Breast epithelium (tissue), 4 donors: ENCODE measurements around the gene ZNRF2. TPM values are rescaled to one million over a fixed set of nuclear protein-coding genes. Genes with fewer than 3 reads are reported as not detected.

ENCODE experiments used
- DNase-seq, 2 donors: peaks; one replicate each; pipeline ENCODE4 v3.0.0-alpha.2; 2019; ENCODE audit warnings: low spot score in 2 of 2
- H3K27ac ChIP-seq, 2 donors: fragments of 200-600 bp; sonication (generic) in 1 of 2; one replicate each; pipeline ENCODE4 v1.5.1; 2016 to 2019; ENCODE audit warnings: mild to moderate bottlenecking in 1 of 2
- H3K27me3 ChIP-seq, 2 donors: fragments of 200-600 bp; sonication (generic) in 1 of 2; one replicate each; pipeline versions ENCODE4 v1.5.1 to v1.6.0; 2017 to 2019; ENCODE audit warnings: control low read depth in 1 of 2, mild to moderate bottlenecking in 1 of 2
- H3K36me3 ChIP-seq: fragments of 200-600 bp; one replicate; pipeline ENCODE4 v1.5.1; 2019
- H3K4me1 ChIP-seq, 2 donors: fragments of 200-600 bp; sonication (generic); one replicate each; pipeline ENCODE4 v1.5.1; 2016 to 2019; ENCODE audit warnings: control low read depth in 1 of 2
- H3K4me3 ChIP-seq, 3 donors: fragments of 200-600 bp; sonication (generic); 1 replicate in 2 of 3; 2 replicates in 1 of 3; pipeline ENCODE4 v1.5.1; 2016 to 2019; ENCODE audit warnings: mild to moderate bottlenecking in 3 of 3, moderate library complexity in 2 of 3
- H3K9me3 ChIP-seq, 2 donors: fragments of 200-600 bp; sonication (generic) in 1 of 2; one replicate each; pipeline ENCODE4 v1.5.1; 2016 to 2019; ENCODE audit warnings: control low read depth in 1 of 2
- CTCF ChIP-seq, 3 donors: fragments of 450-650 bp; IDR thresholded peaks; one replicate each; pipeline ENCODE4 v1.5.1; 2016 to 2017; ENCODE audit warnings: antibody characterized with exemption in 3 of 3, mild to moderate bottlenecking in 3 of 3, moderate library complexity in 3 of 3
- POLR2A ChIP-seq: fragments of 450-650 bp; IDR thresholded peaks from one replicate; pipeline ENCODE4 v1.6.1; 2016; ENCODE audit warnings: antibody characterized with exemption, mild to moderate bottlenecking, moderate library complexity
- POLR2AphosphoS5 ChIP-seq, 3 donors: sonication (generic); formaldehyde crosslinking; IDR thresholded peaks; one replicate each; pipeline ENCODE4 v1.6.1; 2017; ENCODE audit warnings: antibody characterized with exemption in 3 of 3
- intact Hi-C: fragments of 100-400 bp; cut with DNase I; formaldehyde crosslinking; loops from one replicate; pipeline ENCODE4 v1.15.1; 2023; ENCODE audit warnings: low total_unique reads
- total RNA-seq, 3 donors: library from RNA; depleted of rRNA; stranded (reverse); fragments of >200 nt; gene quantifications; one replicate each; pipeline ENCODE4 v1.1.0, GENCODE V29; 2016

The ZNRF2 gene
- total RNA-seq, 3 donors from 2014 or later = 18.9 to 56.8 (median 30.5) TPM

DNA sequence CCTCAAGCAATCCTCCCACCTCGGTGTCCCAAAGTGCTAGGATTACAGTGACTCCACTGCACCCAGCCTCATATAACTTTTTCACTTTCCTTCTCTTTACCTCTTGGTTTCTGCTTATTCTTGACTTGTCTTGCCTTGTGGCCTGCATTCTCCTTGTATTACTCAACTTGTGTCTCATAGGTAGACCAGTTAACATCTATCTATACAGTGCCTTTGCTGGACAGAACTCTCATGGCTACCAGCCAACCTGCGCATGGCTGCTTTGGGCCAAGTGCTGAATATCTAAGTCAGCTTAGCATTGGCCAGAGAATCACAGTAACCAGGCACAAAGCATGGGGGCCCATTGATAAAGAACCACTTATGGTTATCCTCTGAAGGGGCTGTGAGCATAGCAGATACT, 42.6 kb upstream of the ZNRF2 start:
- H3K9me3 ChIP-seq = no peaks in the 10 kb centered on the region
- DNase-seq = no peak
- peaks cover 0 to 8% of the 10 kb centered on the region in 2 donors for H3K4me1 ChIP-seq
- intact Hi-C loops = no loop called here
- no peak overlapping the region for H3K27ac ChIP-seq
- no peak overlapping the region for H3K4me3 ChIP-seq
- no peak for TF ChIP-seq CTCF (IDR thresholded peaks at IDR 0.05)
- no peak for TF ChIP-seq POLR2A
- no peak for TF ChIP-seq POLR2AphosphoS5 (IDR thresholded peaks at IDR 0.05)
- H3K36me3 ChIP-seq = no peaks in the 10 kb centered on the region
- no peaks in the 10 kb centered on the region for H3K27me3 ChIP-seq

GRCh38 chr7:30244340-30244739, 40.1 kb upstream of the ZNRF2 start:
- Histone ChIP-seq H3K27me3 (no peaks in the 10 kb centered on the region), H3K9me3 (no peaks in the 10 kb centered on the region), H3K4me1 (no peaks in the 10 kb centered on the region), H3K27ac (no peak overlapping the region), H3K36me3 (no peaks in the 10 kb centered on the region), H3K4me3 (no peak overlapping the region)
- no peak for DNase-seq
- TF ChIP-seq POLR2A (no peak), CTCF (IDR thresholded peaks at IDR 0.05) (no peak), POLR2AphosphoS5 (IDR thresholded peaks at IDR 0.05) (no peak)
- intact Hi-C loops = no loop called here

- no peak for DNase-seq
- Histone ChIP-seq H3K4me1 (no peaks in the 10 kb centered on the region), H3K9me3 (no peaks in the 10 kb centered on the region), H3K36me3 (no peaks in the 10 kb centered on the region), H3K27ac (no peak overlapping the region), H3K27me3 (no peaks in the 10 kb centered on the region), H3K4me3 (no peak overlapping the region)
- intact Hi-C loops = no loop called here
- TF ChIP-seq POLR2AphosphoS5 (IDR thresholded peaks at IDR 0.05) (no peak), CTCF (IDR thresholded peaks at IDR 0.05) (no peak), POLR2A (no peak)
These were observed 38.5 kb upstream of the ZNRF2 start for GRCh38 chr7:30245913-30246312.

GRCh38 chr7:30246392-30246791, 38.0 kb upstream of the ZNRF2 start:
- no peaks in the 10 kb centered on the region for H3K4me1 ChIP-seq
- H3K36me3 ChIP-seq = no peaks in the 10 kb centered on the region
- H3K27ac ChIP-seq = no peak overlapping the region
- H3K4me3 ChIP-seq = no peak overlapping the region
- no peaks in the 10 kb centered on the region for H3K27me3 ChIP-seq
- no peak for DNase-seq
- intact Hi-C loops = no loop called here
- TF ChIP-seq POLR2A = no peak
- no peak for TF ChIP-seq CTCF (IDR thresholded peaks at IDR 0.05)
- no peak for TF ChIP-seq POLR2AphosphoS5 (IDR thresholded peaks at IDR 0.05)
- no peaks in the 10 kb centered on the region for H3K9me3 ChIP-seq

DNA sequence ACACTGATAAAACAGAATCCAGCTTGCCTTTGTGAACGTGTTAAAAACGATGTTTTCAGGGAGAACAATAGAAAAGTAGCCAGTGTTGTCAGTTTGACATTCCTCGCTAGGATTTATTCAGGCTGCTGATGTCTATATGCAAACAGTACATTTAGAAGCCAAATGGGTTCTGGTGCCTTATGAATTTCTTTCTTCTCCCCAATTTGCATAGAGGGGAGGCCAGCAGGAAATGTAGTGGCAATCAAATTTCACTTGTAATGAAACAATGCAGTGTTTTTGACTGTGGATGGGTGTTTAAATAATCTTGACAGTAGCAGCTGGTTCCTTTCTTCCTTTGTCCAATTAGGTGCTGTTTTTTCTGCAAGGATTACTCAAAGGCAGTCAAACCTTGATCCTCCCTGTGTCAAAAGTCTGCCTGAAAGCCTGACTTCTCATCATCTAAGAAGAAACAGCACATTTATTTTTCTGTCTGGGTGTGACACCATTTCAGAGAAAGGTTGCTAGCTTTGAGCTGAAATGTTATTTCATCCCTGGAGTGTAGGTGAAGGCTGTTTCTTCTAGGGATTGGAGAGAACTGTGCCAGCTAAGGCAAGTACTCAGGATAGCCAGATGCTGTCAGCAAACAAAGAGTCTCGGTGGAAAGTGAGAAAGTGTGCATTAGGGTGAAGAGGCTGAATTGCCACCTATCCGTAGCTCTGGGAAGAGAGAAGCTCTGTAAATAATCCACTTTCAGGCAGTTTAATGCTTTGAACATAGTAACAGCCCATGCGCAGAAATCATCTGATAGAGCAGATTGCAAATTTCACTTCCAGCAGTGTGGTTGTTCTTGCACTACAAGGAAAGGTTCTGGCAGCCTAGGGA, 36.6 kb upstream of the ZNRF2 start:
- H3K9me3 ChIP-seq = no peaks in the 10 kb centered on the region
- DNase-seq = no peak
- H3K27me3 ChIP-seq = no peaks in the 10 kb centered on the region
- no peak overlapping the region for H3K4me3 ChIP-seq
- H3K36me3 ChIP-seq = no peaks in the 10 kb centered on the region
- no peak overlapping the region for H3K27ac ChIP-seq
- intact Hi-C loops = no loop called here
- TF ChIP-seq POLR2AphosphoS5 (IDR thresholded peaks at IDR 0.05) (no peak), POLR2A (no peak), CTCF (IDR thresholded peaks at IDR 0.05) (no peak)
- H3K4me1 ChIP-seq = no peaks in the 10 kb centered on the region
